SU-DHL-6 (cell line): ENCODE results near the gene NINL.

Experiments
- EZH2phosphoT487 ChIP-seq: fragments of 200-600 bp; sonication (generic), shearing (Covaris generic); conservative IDR thresholded peaks from 2 replicates; pipeline ENCODE4 v1.6.1; 2018; ENCODE audit warnings: mild to moderate bottlenecking, antibody characterized with exemption, low read length, moderate library complexity, mixed read lengths
- TF ChIP-seq, protein P1 (sequence below): fragments of 200-600 bp; sonication (generic); IDR thresholded peaks from one replicate; pipeline ENCODE4 v1.5.1; 2017; ENCODE audit warnings: antibody characterized with exemption, mild to moderate bottlenecking, low read length, moderate library complexity; ENCODE audit not compliant: insufficient read depth, poor library complexity, severe bottlenecking

DNA sequence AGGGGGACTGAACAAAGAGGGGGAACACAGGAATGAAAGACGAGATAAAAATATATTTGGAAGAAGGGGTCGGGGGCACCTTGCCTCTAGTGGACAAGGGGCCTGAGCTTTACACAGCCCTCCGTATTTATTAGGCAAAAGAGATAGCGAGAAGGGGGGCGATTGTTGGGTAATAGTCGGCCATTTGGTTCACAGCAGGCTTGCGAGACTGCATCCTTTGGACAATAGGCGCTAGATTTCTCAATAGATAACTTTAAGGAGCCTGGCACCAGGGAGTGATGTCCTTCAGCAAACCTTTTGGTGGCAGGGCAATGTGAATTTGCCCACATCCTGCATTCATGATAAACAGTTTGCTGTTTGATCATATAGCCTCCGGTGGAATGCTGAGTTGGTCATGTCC is 41.4 kb upstream of the NINL start:
- TF ChIP-seq, protein P1, sequence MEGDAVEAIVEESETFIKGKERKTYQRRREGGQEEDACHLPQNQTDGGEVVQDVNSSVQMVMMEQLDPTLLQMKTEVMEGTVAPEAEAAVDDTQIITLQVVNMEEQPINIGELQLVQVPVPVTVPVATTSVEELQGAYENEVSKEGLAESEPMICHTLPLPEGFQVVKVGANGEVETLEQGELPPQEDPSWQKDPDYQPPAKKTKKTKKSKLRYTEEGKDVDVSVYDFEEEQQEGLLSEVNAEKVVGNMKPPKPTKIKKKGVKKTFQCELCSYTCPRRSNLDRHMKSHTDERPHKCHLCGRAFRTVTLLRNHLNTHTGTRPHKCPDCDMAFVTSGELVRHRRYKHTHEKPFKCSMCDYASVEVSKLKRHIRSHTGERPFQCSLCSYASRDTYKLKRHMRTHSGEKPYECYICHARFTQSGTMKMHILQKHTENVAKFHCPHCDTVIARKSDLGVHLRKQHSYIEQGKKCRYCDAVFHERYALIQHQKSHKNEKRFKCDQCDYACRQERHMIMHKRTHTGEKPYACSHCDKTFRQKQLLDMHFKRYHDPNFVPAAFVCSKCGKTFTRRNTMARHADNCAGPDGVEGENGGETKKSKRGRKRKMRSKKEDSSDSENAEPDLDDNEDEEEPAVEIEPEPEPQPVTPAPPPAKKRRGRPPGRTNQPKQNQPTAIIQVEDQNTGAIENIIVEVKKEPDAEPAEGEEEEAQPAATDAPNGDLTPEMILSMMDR, result no peak
- TF ChIP-seq EZH2phosphoT487, result no peak
